Testis (tissue), 2 donors: ENCODE measurements around the gene POLR2E.

ENCODE experiments used
- POLR2A ChIP-seq: fragments of 450-650 bp; IDR thresholded peaks from one replicate; pipeline ENCODE4 v1.6.1; 2017; ENCODE audit warnings: antibody characterized with exemption, mild to moderate bottlenecking, moderate library complexity
- TF ChIP-seq, protein P1 (sequence below), 3 experiments: fragments of 450-650 bp in 2 of 3; fragments of 200-600 bp in 1 of 3; sonication (generic) in 1 of 3; IDR thresholded peaks; one replicate each; pipeline ENCODE4 v1.5.1; 2016 to 2019; ENCODE audit warnings: antibody characterized with exemption in 3 of 3, mild to moderate bottlenecking in 2 of 3, moderate library complexity in 1 of 3

DNA sequence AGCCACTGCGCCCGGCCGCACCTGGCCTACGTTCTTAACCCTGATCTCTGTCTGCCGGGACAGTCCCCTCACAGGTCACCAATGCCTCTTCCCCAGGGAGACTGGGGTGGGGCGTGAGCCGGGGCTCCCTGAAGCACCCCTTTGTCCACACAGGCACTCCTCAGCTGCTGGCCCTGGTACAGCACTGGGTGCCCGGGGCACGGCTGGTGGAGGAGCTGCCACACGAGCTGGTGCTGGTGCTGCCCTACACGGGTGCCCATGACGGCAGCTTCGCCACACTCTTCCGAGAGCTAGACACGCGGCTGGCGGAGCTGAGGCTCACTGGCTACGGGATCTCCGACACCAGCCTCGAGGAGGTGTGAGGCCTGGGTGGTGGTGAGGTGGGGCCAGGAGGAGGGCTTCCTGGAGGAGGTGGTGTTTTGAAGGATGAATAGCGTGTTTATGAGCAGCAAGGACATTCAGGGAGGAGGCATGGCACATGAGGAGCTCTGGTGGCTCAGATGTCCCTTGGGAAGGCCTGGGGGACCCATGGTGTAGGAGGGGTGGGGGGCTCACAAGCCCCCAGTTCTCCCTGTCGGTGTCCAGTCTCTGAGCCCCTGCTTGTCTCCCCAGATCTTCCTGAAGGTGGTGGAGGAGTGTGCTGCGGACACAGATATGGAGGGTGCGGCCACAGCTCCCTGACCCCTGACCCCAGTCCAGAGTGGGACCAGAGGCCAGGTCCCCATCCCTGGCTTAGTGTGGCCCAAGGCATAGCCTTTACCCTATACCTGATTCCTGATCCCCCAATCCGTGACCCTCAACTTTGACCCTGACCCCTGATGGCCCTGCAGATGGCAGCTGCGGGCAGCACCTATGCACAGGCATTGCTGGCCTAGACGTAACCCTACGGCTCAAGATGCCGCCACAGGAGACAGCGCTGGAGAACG lies 41.7 kb downstream of the POLR2E start:
- no peak for TF ChIP-seq POLR2A
- TF ChIP-seq, protein P1, sequence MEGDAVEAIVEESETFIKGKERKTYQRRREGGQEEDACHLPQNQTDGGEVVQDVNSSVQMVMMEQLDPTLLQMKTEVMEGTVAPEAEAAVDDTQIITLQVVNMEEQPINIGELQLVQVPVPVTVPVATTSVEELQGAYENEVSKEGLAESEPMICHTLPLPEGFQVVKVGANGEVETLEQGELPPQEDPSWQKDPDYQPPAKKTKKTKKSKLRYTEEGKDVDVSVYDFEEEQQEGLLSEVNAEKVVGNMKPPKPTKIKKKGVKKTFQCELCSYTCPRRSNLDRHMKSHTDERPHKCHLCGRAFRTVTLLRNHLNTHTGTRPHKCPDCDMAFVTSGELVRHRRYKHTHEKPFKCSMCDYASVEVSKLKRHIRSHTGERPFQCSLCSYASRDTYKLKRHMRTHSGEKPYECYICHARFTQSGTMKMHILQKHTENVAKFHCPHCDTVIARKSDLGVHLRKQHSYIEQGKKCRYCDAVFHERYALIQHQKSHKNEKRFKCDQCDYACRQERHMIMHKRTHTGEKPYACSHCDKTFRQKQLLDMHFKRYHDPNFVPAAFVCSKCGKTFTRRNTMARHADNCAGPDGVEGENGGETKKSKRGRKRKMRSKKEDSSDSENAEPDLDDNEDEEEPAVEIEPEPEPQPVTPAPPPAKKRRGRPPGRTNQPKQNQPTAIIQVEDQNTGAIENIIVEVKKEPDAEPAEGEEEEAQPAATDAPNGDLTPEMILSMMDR (IDR thresholded peaks at IDR 0.05) = no peak
